GM21825 (cell line): ENCODE measurements around the gene NFATC2.

ENCODE experiments used
- ATAC-seq: cut with Tn5 transposase; IDR thresholded peaks from one replicate; pipeline ENCODE4 v1.9.1; 2021; ENCODE audit warnings: mild to moderate bottlenecking, moderate library complexity; ENCODE audit not compliant: unreplicated experiment

The NFATC2 gene

GRCh38 chr20:51497542-51498467 is 44.7 kb downstream of the NFATC2 start:
- no peak for ATAC-seq

DNA sequence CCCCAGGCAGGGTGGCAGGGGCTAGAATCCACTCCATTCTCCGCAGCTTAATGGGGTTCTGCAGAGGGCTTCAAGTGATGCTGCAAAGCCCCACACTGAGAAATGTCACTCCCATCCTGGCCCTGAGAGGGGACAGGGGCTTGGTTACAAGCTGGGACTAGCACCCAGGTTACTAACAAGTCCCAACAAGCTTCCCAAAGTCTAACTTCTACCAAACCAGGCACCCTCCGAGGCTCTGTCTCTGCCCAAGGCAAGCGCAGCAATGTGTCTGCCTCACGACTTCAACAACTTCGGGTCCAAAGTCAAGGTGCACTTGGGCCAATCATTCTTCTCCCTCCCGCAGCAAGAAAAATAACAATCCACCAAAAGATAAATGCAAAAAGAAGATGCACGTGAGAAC is 45.6 kb downstream of the NFATC2 start:
- no peak for ATAC-seq

GRCh38 chr20:51495921-51496545 is 46.5 kb downstream of the NFATC2 start:
- ATAC-seq: no peak

DNA sequence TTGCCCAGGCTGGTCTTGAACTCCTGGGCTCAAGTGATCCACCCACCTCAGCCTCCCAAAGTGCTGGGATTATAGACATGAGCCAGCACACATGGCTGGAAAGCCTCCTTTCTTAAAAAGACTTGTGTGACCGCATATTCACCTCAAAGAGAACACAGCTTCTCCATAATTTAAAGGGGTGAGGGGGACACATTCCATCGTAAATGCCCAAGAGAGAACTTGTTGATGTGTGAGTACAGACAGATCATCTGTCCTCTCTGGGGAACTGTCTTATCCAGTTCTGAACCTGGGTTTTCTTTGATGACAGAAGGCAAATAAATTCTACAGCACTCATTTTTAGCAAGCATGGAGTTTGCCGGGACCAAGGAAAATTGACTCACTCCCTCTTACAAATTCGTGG is 47.2 kb downstream of the NFATC2 start:
- no peak for ATAC-seq

GRCh38 chr20:51494241-51495110 is 48.0 kb downstream of the NFATC2 start:
- no peak for ATAC-seq

DNA sequence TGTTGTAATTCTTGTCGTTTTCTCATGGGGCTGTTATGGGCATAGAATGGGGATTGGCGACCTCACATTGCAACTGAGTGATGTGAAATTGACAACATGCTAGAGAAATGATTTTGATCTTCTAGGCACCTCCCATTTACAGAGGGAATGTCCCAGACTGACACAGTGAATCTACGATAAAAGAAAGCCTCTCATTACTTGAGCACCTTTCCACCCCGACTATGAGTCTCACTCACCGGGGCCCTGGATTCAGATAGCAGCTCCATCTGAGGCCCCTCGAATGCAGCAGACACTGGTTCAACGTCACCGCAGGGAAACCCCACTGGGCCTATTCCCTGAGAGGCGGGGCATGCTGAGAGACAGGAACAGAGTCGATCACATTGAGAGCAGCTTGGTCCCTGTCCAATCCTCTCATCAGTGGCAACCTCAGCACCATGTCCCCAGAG is 49.1 kb downstream of the NFATC2 start:
- no peak for ATAC-seq

- no peak for ATAC-seq
Observed at GRCh38 chr20:51492167-51493092, 50.1 kb downstream of the NFATC2 start.

- ATAC-seq: no peak
Observed at GRCh38 chr20:51491393-51491792, 51.1 kb downstream of the NFATC2 start.

DNA sequence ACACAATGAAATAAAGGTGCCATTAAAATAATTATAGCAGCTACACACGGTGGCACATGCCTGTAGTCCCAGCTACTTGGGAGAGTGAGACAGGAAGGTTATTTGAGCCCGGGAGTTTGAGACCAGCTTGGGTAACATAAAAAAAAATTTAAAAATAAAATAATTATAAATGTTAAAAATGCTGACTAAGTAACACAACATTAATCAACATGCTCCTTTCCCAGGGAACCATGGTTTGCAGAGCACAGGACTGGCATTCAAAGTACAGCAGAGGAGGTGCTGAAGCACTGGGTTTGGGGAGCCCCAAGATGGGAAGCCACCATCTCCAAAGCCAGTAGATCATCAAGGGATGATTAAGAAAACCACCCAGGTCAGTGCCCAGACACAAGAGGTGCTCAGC is 51.9 kb downstream of the NFATC2 start:
- ATAC-seq: no peak

DNA sequence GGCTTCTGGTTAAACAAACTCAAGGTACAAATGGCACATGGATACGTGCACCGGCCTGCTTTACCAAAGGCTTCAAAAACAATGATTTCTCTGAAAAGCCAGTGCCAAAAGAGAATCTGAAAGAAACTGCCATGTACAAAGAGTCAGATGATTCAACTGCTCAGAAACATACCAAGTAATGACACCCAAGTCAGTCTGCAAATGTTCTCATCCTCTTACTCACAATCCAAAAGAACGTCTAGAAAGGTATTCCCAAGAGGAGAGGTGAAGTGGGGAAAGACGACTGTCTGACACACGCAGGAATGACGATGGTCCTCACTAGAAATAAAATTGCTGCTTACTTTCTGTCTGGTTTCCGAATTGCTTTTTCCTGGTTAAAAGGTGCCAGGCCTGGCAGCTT is 52.9 kb downstream of the NFATC2 start:
- ATAC-seq: no peak

- ATAC-seq: no peak
Observed at GRCh38 chr20:51488331-51488730, 54.2 kb downstream of the NFATC2 start.

DNA sequence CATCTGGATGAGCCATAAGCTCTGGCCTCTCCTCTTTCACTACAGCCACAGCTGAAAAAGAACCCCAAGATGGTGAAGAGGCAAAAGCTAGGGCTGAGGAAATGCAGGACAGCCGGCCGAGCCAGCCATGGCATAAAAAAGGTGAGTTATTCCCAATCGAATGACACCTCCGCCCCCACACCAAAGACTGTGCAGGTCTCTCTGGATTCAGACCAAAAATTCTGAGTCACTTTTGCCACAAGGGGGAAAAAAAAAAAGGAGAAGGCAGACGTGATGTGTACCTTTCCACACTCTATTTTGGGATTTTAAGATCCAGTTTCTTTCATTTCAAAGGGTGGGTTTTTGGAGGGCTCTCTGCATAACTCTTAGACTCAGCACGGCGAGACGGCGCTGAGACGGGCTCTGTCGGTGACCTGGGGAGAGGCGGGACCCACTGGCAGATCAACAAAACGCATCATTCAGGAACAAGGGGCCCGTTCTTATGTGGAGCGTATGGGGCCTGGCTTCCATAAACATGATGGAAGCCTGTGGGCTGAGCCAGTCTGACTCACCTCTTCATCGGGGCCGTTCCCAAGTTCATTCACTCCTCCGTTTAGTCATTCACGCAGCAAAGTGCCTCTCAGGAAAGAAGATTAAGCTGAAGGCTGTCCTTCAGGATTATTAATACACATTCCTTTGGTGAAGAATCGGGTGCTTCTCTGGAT is 54.8 kb downstream of the NFATC2 start:
- ATAC-seq: no peak

- ATAC-seq: no peak
Observed at GRCh38 chr20:51487076-51487475, 55.4 kb downstream of the NFATC2 start.

- no peak for ATAC-seq
Observed at GRCh38 chr20:51486197-51487005, 56.1 kb downstream of the NFATC2 start.

DNA sequence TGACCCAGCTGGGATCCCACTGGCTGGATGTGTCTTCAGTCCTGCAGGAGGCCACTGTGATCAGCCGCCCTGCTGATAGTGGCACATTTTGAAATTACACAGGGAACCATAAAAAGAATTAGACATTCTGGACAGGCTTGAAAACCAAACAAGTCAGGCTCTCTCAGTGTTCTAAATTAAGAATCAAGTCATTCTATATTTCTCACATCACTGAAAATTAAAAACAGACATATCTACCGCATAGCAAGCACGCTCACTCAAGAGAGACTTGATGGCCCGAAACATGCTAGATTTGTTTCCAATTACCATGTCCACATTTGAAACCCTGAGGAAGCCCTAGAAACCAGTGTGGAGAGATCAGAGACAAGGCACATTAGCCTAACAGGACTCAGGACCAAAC is 57.7 kb downstream of the NFATC2 start:
- ATAC-seq: no peak

DNA sequence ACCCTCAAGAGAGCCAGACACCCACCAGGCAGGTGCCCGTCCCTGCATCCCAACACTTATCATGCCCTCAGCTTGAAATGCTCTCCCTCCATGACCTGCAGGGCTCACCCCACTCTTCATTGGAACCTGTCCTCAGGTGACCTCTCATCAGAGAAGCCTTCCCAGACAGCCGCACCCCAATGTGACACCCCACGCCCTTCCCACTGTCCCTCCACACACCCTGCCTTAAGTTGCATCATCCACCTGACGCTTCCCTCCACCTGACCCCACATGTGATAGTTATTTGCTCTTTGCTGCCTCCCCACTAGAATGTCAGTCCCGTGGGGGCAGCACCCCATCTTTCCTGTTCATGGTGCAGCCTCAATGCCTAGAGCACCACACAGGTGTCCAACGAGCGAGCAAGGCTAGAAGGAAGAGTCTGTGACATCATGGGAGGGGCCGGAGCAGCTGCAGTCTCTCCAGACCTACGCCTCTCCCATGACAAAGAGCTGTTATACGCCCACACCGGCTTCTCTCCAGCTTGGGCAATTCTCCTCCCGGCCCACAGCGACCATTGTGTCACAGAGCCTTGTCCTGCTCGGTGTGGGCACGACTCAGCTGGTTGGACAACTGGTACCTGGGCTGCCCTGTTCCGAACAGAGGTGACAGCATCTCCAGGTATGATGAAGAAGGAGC is 58.2 kb downstream of the NFATC2 start:
- ATAC-seq: no peak

GRCh38 chr20:51482836-51483473 is 59.6 kb downstream of the NFATC2 start:
- ATAC-seq: no peak
